Mesendoderm (in vitro differentiated cells): ENCODE data around the gene BPIFB1.

ENCODE experiments used
- DNase-seq: peaks from one replicate; pipeline ENCODE4 v3.0.0; 2013
- H2AK5ac ChIP-seq: 2 replicates; pipeline ENCODE4 v1.6.1; 2013; ENCODE audit warnings: low read length, inconsistent platforms
- H2BK120ac ChIP-seq: 2 replicates; pipeline ENCODE4 v1.6.1; 2013; ENCODE audit warnings: low read depth, mild to moderate bottlenecking, low read length, moderate library complexity, mixed read lengths
- H2BK15ac ChIP-seq: replicated peaks from 2 replicates; pipeline ENCODE4 v1.6.1; 2013; ENCODE audit warnings: low read depth, mild to moderate bottlenecking, moderate library complexity
- H2BK5ac ChIP-seq: 2 replicates; pipeline ENCODE4 v1.6.1; 2013; ENCODE audit warnings: low read length, inconsistent platforms
- H3K18ac ChIP-seq: 2 replicates; pipeline ENCODE4 v1.6.1; 2013; ENCODE audit warnings: mild to moderate bottlenecking, low read length, mixed read lengths
- H3K23ac ChIP-seq: one replicate; pipeline ENCODE4 v1.6.1; 2013; ENCODE audit warnings: low read length
- H3K27ac ChIP-seq: 2 replicates; pipeline ENCODE4 v1.5.1; 2013; ENCODE audit warnings: low read depth, mild to moderate bottlenecking, inconsistent platforms, low read length, moderate library complexity
- H3K27me3 ChIP-seq: 2 replicates; pipeline ENCODE4 v1.6.1; 2013; ENCODE audit warnings: low read length, control low read depth, mild to moderate bottlenecking, inconsistent platforms; ENCODE audit not compliant: insufficient read depth, poor library complexity
- H3K36me3 ChIP-seq: 2 replicates; pipeline ENCODE4 v1.6.1; 2013; ENCODE audit warnings: low read length, inconsistent platforms; ENCODE audit not compliant: control insufficient read depth, insufficient read depth
- H3K4ac ChIP-seq: one replicate; pipeline ENCODE4 v1.6.1; 2013; ENCODE audit warnings: low read depth, mild to moderate bottlenecking, low read length, moderate library complexity
- H3K4me1 ChIP-seq: 2 replicates; pipeline ENCODE4 v1.6.1; 2013; ENCODE audit warnings: low read depth, low read length, inconsistent platforms; ENCODE audit not compliant: control insufficient read depth
- H3K4me2 ChIP-seq: 2 replicates; pipeline ENCODE4 v1.6.1; 2013; ENCODE audit warnings: low read length
- H3K4me3 ChIP-seq: 2 replicates; pipeline ENCODE4 v1.5.1; 2013; ENCODE audit warnings: mild to moderate bottlenecking, low read length
- H3K56ac ChIP-seq: one replicate; pipeline ENCODE4 v1.6.1; 2013; ENCODE audit warnings: low read length
- H3K79me1 ChIP-seq: 2 replicates; pipeline ENCODE4 v1.6.1; 2013; ENCODE audit warnings: low read length, inconsistent platforms
- H3K79me2 ChIP-seq: 2 replicates; pipeline ENCODE4 v1.6.1; 2013; ENCODE audit warnings: mild to moderate bottlenecking, low read length; ENCODE audit not compliant: control insufficient read depth, insufficient read depth
- H3K9ac ChIP-seq: 2 replicates; pipeline ENCODE4 v1.6.1; 2013; ENCODE audit warnings: low read length, inconsistent platforms
- H4K5ac ChIP-seq: one replicate; pipeline ENCODE4 v1.6.1; 2013; ENCODE audit warnings: low read length
- H4K8ac ChIP-seq: one replicate; pipeline ENCODE4 v1.6.1; 2013; ENCODE audit warnings: low read depth, mild to moderate bottlenecking, control low read depth, low read length, moderate library complexity
- WGBS: extraction: QIAGEN DNeasy Blood & Tissue Kit; methylation state at CpG from one replicate; pipeline ENCODE4 v1.1.7; 2013; ENCODE audit warnings: low lambda C conversion rate, missing lambda C conversion rate; ENCODE audit not compliant: insufficient coverage; ENCODE audit errors: extremely low coverage; 5-methylcytosine and 5-hydroxymethylcytosine counted together

BPIFB1 gene

GRCh38 chr20:33273117-33273851 is 9.7 kb upstream of the BPIFB1 start:
- Histone ChIP-seq H3K9ac (no peak overlapping the region), H3K56ac (no peak overlapping the region), H3K18ac (no peak overlapping the region), H3K27ac (no peak overlapping the region), H4K5ac (no peak overlapping the region), H3K79me2 (no peaks in the 10 kb centered on the region), H3K27me3 (no peaks in the 10 kb centered on the region), H2BK5ac (no peak overlapping the region), H2AK5ac (no peak overlapping the region), H3K36me3 (no peaks in the 10 kb centered on the region), H3K23ac (no peak overlapping the region), H2BK15ac (no peak overlapping the region), H4K8ac (no peak overlapping the region), H3K4me2 (no peak overlapping the region), H3K79me1 (no peaks in the 10 kb centered on the region), H3K4me1 (no peaks in the 10 kb centered on the region), H3K4me3 (no peak overlapping the region), H2BK120ac (no peak overlapping the region), H3K4ac (no peak overlapping the region)
- no peak for DNase-seq
- no CpG with 5 or more reads among the region's 13 CpGs for WGBS

DNA sequence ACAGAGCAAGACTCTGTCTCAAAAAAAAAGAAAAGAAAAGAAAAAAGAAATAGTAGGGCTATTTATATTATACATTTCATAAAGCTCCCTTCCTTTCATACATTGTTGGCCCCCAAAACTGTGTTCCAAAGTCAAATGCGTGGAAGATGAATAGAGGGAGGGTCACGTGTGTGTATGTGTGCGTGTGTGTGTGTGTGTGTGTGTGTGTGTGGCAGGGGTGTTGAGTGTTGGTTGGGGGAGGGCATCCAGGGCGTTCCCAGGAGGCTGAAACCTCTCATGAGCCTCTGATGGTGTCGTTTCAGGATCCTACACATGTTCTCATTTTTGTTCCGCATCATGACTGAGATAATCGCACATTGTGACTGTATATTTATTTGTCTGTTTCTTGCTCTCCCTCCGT is 7.8 kb upstream of the BPIFB1 start:
- Histone ChIP-seq H3K4ac (no peak overlapping the region), H2BK120ac (no peak overlapping the region), H2BK15ac (no peak overlapping the region), H3K27ac (no peak overlapping the region), H3K4me3 (no peak overlapping the region), H3K4me2 (no peak overlapping the region), H2AK5ac (no peak overlapping the region), H3K27me3 (no peaks in the 10 kb centered on the region), H3K56ac (no peak overlapping the region), H4K8ac (no peak overlapping the region), H3K23ac (no peak overlapping the region), H3K18ac (no peak overlapping the region), H4K5ac (no peak overlapping the region), H3K79me1 (no peaks in the 10 kb centered on the region), H3K9ac (no peak overlapping the region), H3K4me1 (no peaks in the 10 kb centered on the region), H2BK5ac (no peak overlapping the region), H3K79me2 (no peaks in the 10 kb centered on the region), H3K36me3 (no peaks in the 10 kb centered on the region)
- no CpG with 5 or more reads among the region's 8 CpGs for WGBS
- DNase-seq = no peak

GRCh38 chr20:33275871-33276270 is 7.1 kb upstream of the BPIFB1 start:
- Histone ChIP-seq H2BK15ac (no peak overlapping the region), H3K36me3 (no peaks in the 10 kb centered on the region), H3K79me1 (no peaks in the 10 kb centered on the region), H4K8ac (no peak overlapping the region), H3K18ac (no peak overlapping the region), H3K4me3 (no peak overlapping the region), H2AK5ac (no peak overlapping the region), H3K9ac (no peak overlapping the region), H3K4me2 (no peak overlapping the region), H2BK5ac (no peak overlapping the region), H3K4ac (no peak overlapping the region), H3K27me3 (no peaks in the 10 kb centered on the region), H3K79me2 (no peaks in the 10 kb centered on the region), H3K23ac (no peak overlapping the region), H3K56ac (no peak overlapping the region), H4K5ac (no peak overlapping the region), H3K4me1 (no peaks in the 10 kb centered on the region), H3K27ac (no peak overlapping the region), H2BK120ac (no peak overlapping the region)
- no peak for DNase-seq
- no CpG with 5 or more reads among the region's 3 CpGs for WGBS

DNA sequence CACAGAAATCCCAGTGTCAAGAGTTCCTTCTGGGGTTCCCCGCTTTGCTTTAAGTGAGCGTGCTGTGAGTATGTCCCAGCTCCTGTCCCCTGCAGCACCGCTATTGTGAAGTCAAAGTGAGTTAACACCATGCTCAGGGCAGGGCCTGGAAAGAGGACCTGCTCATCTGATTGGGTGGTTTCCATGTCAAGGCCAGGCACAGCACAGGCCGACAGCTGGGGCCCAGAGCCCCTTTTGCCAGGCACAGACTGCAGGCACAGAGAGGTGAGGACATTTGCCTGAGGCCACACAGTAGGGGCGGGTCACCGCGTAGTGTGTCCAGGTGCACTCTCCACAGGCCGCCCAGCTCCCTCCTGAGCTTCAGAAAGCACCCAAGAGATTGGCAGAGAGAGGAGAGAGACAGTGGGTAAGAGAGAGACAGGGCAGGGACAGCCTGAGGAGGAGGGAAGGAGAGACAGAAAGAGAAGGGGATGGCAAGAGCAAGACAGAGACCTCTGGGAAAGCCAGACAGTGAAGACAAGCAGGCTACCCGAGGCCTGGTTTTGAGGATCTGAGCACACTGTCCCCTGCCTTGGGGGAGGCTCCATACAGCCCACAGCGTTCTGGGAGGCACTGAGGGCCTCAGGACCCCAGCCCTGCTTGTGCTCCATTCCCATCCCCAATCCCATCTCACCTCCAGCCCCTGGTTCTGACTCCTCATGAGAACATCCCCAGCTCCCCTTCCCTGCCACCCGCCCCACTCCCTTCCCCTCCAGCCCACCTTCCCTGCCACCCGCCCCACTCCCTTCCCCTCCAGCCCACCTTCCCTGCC is 6.5 kb upstream of the BPIFB1 start:
- Histone ChIP-seq H3K23ac (no peak overlapping the region), H3K56ac (no peak overlapping the region), H4K5ac (no peak overlapping the region), H3K4me3 (no peak overlapping the region), H3K4ac (no peak overlapping the region), H3K79me1 (no peaks in the 10 kb centered on the region), H3K27ac (no peak overlapping the region), H3K4me2 (no peak overlapping the region), H3K4me1 (no peaks in the 10 kb centered on the region), H3K27me3 (no peaks in the 10 kb centered on the region), H3K36me3 (no peaks in the 10 kb centered on the region), H2BK120ac (no peak overlapping the region), H3K79me2 (no peaks in the 10 kb centered on the region), H4K8ac (no peak overlapping the region), H2BK5ac (no peak overlapping the region), H3K18ac (no peak overlapping the region), H3K9ac (no peak overlapping the region), H2BK15ac (no peak overlapping the region), H2AK5ac (no peak overlapping the region)
- peak; percentile 18 for DNase-seq
- WGBS = no CpG with 5 or more reads among the region's 12 CpGs

DNA sequence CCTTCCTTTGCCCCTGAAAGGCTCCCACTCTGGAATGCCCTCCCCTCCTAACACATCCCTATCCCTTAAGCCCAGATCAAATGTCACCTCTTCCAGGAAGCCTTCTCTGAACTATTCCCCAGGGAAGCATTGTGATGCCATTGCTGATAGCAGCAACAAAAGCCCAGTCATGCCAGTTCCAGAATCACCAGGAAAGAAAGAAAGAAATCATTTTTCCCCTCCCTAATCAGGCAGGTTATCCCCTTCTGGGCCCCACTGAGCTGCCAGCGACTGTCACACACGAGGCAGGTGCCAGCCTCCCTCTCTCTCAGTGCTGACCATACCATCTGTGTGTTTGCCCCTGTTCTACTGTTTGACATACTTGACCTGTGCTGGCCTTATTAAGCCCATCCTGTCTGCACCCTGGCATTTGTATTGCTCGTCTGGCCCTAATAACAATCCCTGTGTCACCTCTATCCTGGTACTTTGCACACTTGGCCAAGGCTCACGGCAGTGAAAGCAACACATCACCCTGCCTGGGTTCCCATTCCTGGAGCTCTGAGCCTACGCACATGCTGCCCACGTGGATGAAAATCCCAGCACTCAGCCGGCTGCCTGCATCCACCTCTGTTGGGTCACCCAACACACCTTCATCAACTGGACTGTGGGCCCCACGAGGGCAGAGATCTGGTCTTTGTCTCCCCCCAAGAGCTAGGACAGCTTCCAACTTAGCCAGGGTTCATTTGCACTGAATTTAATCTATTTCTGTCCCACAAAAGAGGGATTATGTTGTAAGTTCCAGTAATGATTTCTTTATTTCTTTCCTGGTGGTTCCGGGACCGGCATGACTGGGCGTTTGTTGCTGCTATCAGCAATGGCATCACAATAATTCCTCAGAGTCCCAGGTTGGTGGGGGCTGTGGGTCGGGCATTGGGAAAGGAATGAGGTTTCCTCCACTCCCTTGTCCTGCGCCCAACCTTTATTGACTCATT is 5.3 kb upstream of the BPIFB1 start:
- no peaks in the 10 kb centered on the region for H3K36me3 ChIP-seq
- H3K4ac ChIP-seq = no peak overlapping the region
- H3K23ac ChIP-seq = no peak overlapping the region
- no peak overlapping the region for H2BK120ac ChIP-seq
- no peak overlapping the region for H3K27ac ChIP-seq
- no peak overlapping the region for H3K56ac ChIP-seq
- H3K79me1 ChIP-seq = no peaks in the 10 kb centered on the region
- no peak overlapping the region for H3K4me2 ChIP-seq
- H4K8ac ChIP-seq = no peak overlapping the region
- H3K4me1 ChIP-seq = no peaks in the 10 kb centered on the region
- H2AK5ac ChIP-seq = no peak overlapping the region
- H2BK5ac ChIP-seq = no peak overlapping the region
- H2BK15ac ChIP-seq = no peak overlapping the region
- no peak overlapping the region for H3K4me3 ChIP-seq
- no peaks in the 10 kb centered on the region for H3K79me2 ChIP-seq
- H3K18ac ChIP-seq = no peak overlapping the region
- no peak overlapping the region for H4K5ac ChIP-seq
- no peak overlapping the region for H3K9ac ChIP-seq
- WGBS = no CpG with 5 or more reads among the region's 13 CpGs
- H3K27me3 ChIP-seq = no peaks in the 10 kb centered on the region
- peak; percentile 64 for DNase-seq
